HepG2 (cell line): ENCODE data around the gene HINT1. TPM values are rescaled to one million over a fixed set of nuclear protein-coding genes. Genes with fewer than 3 reads are reported as not detected.

ENCODE experiments used
- AGO2 ChIP-seq: fragments of 200-400 bp; formaldehyde crosslinking; optimal IDR thresholded peaks from 2 replicates; pipeline ENCODE3; 2017; ENCODE audit warnings: mild to moderate bottlenecking, low read depth, low read length, moderate library complexity
- CENPX ChIP-seq: sonication (generic); formaldehyde crosslinking; IDR thresholded peaks from 2 replicates; pipeline ENCODE4 v1.9.0; 2021; ENCODE audit warnings: mild to moderate bottlenecking, missing genetic modification reagents, moderate library complexity
- CREBL2 ChIP-seq: sonication (generic); formaldehyde crosslinking; IDR thresholded peaks from 2 replicates; pipeline ENCODE4 v1.8.1; 2023; ENCODE audit warnings: missing genetic modification reagents, mild to moderate bottlenecking, borderline replicate concordance
- FOSL2 ChIP-seq: sonication (generic); formaldehyde crosslinking; IDR thresholded peaks from 2 replicates; pipeline ENCODE4 v1.4.0; 2020; ENCODE audit warnings: missing genetic modification reagents
- HMGA1 ChIP-seq: sonication (generic); formaldehyde crosslinking; conservative IDR thresholded peaks from 2 replicates; pipeline ENCODE4 v1.4.0; 2020; ENCODE audit warnings: missing genetic modification reagents
- MAFK ChIP-seq, 2 experiments: IDR thresholded peaks in 1 of 2; conservative IDR thresholded peaks in 1 of 2; 2 replicates each; pipeline ENCODE4 v1.6.1; 2011; ENCODE audit warnings: improper control_type of control experiment in 2 of 2, low read length in 2 of 2
- NBN ChIP-seq: fragments of 450-650 bp; conservative IDR thresholded peaks from 2 replicates; pipeline ENCODE4 v1.6.1; 2017
- NRL ChIP-seq: sonication (generic); formaldehyde crosslinking; IDR thresholded peaks from 2 replicates; pipeline ENCODE4 v1.5.0; 2020; ENCODE audit warnings: missing genetic modification reagents, mild to moderate bottlenecking, moderate library complexity, borderline replicate concordance
- RAD21 ChIP-seq: fragments of 450-650 bp; formaldehyde crosslinking; IDR thresholded peaks from 2 replicates; pipeline ENCODE4 v1.5.0; 2020; ENCODE audit warnings: mild to moderate bottlenecking
- SIN3A ChIP-seq: IDR thresholded peaks from 2 replicates; pipeline ENCODE4 v1.6.1; 2011; ENCODE audit warnings: low read depth, mild to moderate bottlenecking, control low read depth, low read length, borderline replicate concordance
- SOX13 ChIP-seq, 3 experiments: fragments of 450-650 bp in 1 of 3; sonication (generic) in 1 of 3; formaldehyde crosslinking in 1 of 3; IDR thresholded peaks in 2 of 3; conservative IDR thresholded peaks in 1 of 3; 2 replicates each; pipeline versions ENCODE4 v1.5.0 to v1.6.1; 2016 to 2020; ENCODE audit warnings: antibody characterized with exemption in 1 of 3, mild to moderate bottlenecking in 1 of 3, missing compliant biosample characterization in 1 of 3, missing genetic modification reagents in 1 of 3, moderate library complexity in 1 of 3
- THAP7 ChIP-seq: sonication (generic); formaldehyde crosslinking; IDR thresholded peaks from 2 replicates; pipeline ENCODE4 v1.8.1; 2023; ENCODE audit warnings: mild to moderate bottlenecking, missing genetic modification reagents
- ZNF142 ChIP-seq: sonication (generic); formaldehyde crosslinking; IDR thresholded peaks from 2 replicates; pipeline ENCODE4 v1.4.0; 2020; ENCODE audit warnings: missing genetic modification reagents
- ZNF281 ChIP-seq: sonication (generic); formaldehyde crosslinking; IDR thresholded peaks from 2 replicates; pipeline ENCODE4 v1.4.0; 2020; ENCODE audit warnings: missing genetic modification reagents, borderline replicate concordance
- ZNF570 ChIP-seq: sonication (generic); formaldehyde crosslinking; IDR thresholded peaks from 2 replicates; pipeline ENCODE4 v1.4.0; 2020; ENCODE audit warnings: mild to moderate bottlenecking, missing genetic modification reagents, borderline replicate concordance
- ZNF749 ChIP-seq: sonication (generic); formaldehyde crosslinking; IDR thresholded peaks from 2 replicates; pipeline ENCODE4 v1.8.0; 2022; ENCODE audit warnings: mild to moderate bottlenecking, missing genetic modification reagents, moderate library complexity, borderline replicate concordance
- ZNF761 ChIP-seq: sonication (generic); formaldehyde crosslinking; conservative IDR thresholded peaks from 2 replicates; pipeline ENCODE4 v1.4.0; 2020; ENCODE audit warnings: mild to moderate bottlenecking, missing genetic modification reagents
- polyA plus RNA-seq, 8 experiments: library from polyadenylated mRNA; depleted of rRNA in 3 of 8; stranded (reverse) in 7 of 8; unstranded in 1 of 8; fragments of >200 nt; fragmentation: Illumina TruSeq in 4 of 8; extraction: Trizol in 4 of 8; gene quantifications; 2 replicates each; pipeline versions ENCODE4 v1.2.1 to v1.2.3, GENCODE V29; 2011 to 2016; ENCODE audit warnings: low read depth in 4 of 8, missing spikeins in 1 of 8, mixed read lengths in 1 of 8; ENCODE audit not compliant: insufficient read depth in 1 of 8
- total RNA-seq, 5 experiments: library from RNA; depleted of rRNA; stranded (reverse); fragments of >200 nt; fragmentation: Illumina TruSeq; extraction: Trizol; gene quantifications; 2 replicates each; pipeline ENCODE4 v1.2.3, GENCODE V29; 2016; ENCODE audit warnings: low read depth in 1 of 5

The HINT1 gene
- total and polyA plus RNA-seq, 2 of the 13 experiments (the other 11 are each of a cell fraction or from before 2014, with no cell fraction given) = 428 to 997 TPM

- TF ChIP-seq ZNF142 (CRISPR knock-in tag) (no peak; the same call in 1 of the 2 replicates), ZNF761 (CRISPR knock-in tag) (0 out of 2 replicates have a peak, but pooled peaks have one; percentile 62), FOSL2 (CRISPR knock-in tag) (peak; percentile 4; the same call in 1 of the 2 replicates), CREBL2 (CRISPR knock-in tag) (0 out of 2 replicates have a peak, but pooled peaks have one; percentile 50), CENPX (CRISPR knock-in tag) (no peak), NBN (no peak), MAFK (conservative IDR thresholded peaks at IDR 0.05 in 1 of 2, IDR thresholded peaks at IDR 0.05 in 1 of 2; ENCODE audit: low read length in 2 of 2) (no peak), AGO2 (peak; percentile 81), RAD21 (CRISPR knock-in tag) (0 out of 2 replicates have a peak, but pooled peaks have one; percentile 39), SIN3A (0 out of 2 replicates have a peak, but pooled peaks have one; percentile 24), SOX13 (IDR thresholded peaks at IDR 0.05) (no peak), SOX13 (CRISPR knock-in tag; conservative IDR thresholded peaks at IDR 0.05 in 1 of 2, IDR thresholded peaks at IDR 0.05 in 1 of 2) (no peak), ZNF570 (no peak; the same call in 1 of the 2 replicates), ZNF281 (CRISPR knock-in tag) (no peak), ZNF749 (CRISPR knock-in tag) (no peak), NRL (CRISPR knock-in tag) (peak; percentile 4; the same call in 1 of the 2 replicates), THAP7 (CRISPR knock-in tag) (no peak), HMGA1 (no peak)
Observed at GRCh38 chr5:131164191-131165118, 601 bp downstream of the HINT1 start (continued).
